Hepatic stellate cell (primary cell): Measurements from ENCODE around the gene TYRP1.

Experiments used
- DNase-seq: peaks from one replicate; pipeline ENCODE4 v3.0.0; 2011; ENCODE audit warnings: low spot score

The TYRP1 gene

GRCh38 chr9:12735665-12736064 is 42.5 kb downstream of the TYRP1 start:
- no peak for DNase-seq

DNA sequence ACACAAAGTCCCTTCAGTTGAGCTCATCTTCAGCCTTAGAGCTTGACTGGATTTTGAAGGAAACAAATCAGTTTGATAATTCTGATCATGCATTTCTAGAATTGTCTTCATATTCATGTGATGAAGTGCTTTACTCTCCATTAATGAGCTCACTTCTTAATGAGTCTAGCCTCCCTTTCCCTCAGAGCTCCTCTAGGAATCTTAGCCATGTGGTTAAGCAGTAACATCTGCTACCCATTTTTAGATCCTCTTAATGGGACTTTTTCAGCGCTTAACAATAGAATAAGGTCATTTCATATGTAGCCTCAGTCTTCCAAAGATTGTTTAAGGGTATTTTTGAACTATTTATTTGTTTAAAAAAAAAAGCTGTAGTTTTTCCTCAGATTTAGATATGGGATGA is 44.7 kb downstream of the TYRP1 start:
- DNase-seq, result no peak

- DNase-seq, result no peak
Observed at GRCh38 chr9:12739014-12739652, 45.9 kb downstream of the TYRP1 start.

GRCh38 chr9:12740845-12741244 is 47.7 kb downstream of the TYRP1 start:
- DNase-seq, result no peak

DNA sequence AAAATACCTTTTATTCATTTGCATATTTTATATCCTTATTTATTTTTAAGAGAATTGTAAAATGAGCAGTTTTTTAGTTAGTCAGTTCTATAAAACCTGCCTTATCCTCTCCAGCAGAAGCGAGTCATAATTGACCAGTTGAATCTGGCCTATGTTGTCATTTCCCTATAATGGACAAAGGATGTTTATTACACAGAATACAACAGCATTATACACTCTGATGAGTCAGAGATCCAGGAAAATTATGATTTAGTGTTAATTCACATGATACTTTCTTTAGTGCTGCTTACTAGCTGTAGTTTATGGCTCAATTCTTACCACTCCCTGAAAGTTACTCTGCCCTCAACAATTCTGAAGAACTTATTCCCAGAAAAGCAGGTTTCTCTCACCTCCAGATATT is 54.8 kb downstream of the TYRP1 start:
- no peak for DNase-seq

- DNase-seq, result no peak
Observed at GRCh38 chr9:12748954-12749353, 55.8 kb downstream of the TYRP1 start.

DNA sequence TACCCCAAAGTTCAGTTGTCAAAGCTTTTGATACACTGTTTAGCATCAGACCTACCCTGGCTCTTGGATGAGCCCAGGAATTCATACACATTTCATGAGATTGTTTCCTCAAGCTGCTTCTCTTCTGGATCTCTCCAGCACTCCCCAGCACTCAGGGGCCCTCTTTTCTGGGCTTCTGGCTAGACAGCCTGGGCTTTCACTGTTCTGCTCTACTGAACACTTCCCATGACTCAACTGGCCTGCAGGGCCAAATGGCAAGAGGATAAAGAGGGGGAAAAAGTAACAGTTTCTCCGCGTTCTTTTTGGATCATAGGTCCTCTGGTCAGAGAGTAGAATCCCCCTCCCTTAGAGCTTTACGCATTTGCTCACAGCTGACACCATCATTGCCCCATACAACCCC is 60.7 kb downstream of the TYRP1 start:
- no peak for DNase-seq

GRCh38 chr9:12759761-12760160 is 66.6 kb downstream of the TYRP1 start:
- peak; percentile 6 for DNase-seq
